Neuronal stem cell (in vitro differentiated cells): ENCODE results near the gene MRPL53.

Experiments
- DNase-seq: peaks from one replicate; pipeline ENCODE4 v3.0.0-alpha.2; 2013; ENCODE audit warnings: low spot score
- H2AFZ ChIP-seq: one replicate; pipeline ENCODE4 v1.6.1; 2013; ENCODE audit warnings: mild to moderate bottlenecking, low read length, inconsistent platforms
- H2AK5ac ChIP-seq: 2 replicates; pipeline ENCODE4 v1.6.1; 2013; ENCODE audit warnings: low read depth, mild to moderate bottlenecking, inconsistent platforms, low read length, moderate library complexity, mixed read lengths
- H2BK120ac ChIP-seq: 2 replicates; pipeline ENCODE4 v1.6.1; 2013; ENCODE audit warnings: low read depth, mild to moderate bottlenecking, inconsistent platforms, low read length, moderate library complexity, mixed read lengths
- H2BK12ac ChIP-seq: one replicate; pipeline ENCODE4 v1.6.1; 2013; ENCODE audit warnings: low read length, inconsistent platforms
- H2BK15ac ChIP-seq: 2 replicates; pipeline ENCODE4 v1.6.1; 2013; ENCODE audit warnings: mild to moderate bottlenecking, low read length, inconsistent platforms, mixed read lengths
- H2BK5ac ChIP-seq: one replicate; pipeline ENCODE4 v1.6.1; 2013; ENCODE audit warnings: inconsistent platforms, mild to moderate bottlenecking, low read length, moderate library complexity
- H3K14ac ChIP-seq: one replicate; pipeline ENCODE4 v1.6.1; 2013; ENCODE audit warnings: low read length, inconsistent platforms
- H3K18ac ChIP-seq: 2 replicates; pipeline ENCODE4 v1.6.1; 2013; ENCODE audit warnings: low read length, inconsistent platforms
- H3K23ac ChIP-seq: 2 replicates; pipeline ENCODE4 v1.6.1; 2013; ENCODE audit warnings: low read depth, mild to moderate bottlenecking, mixed read lengths, low read length, inconsistent platforms; ENCODE audit not compliant: poor library complexity
- H3K27ac ChIP-seq: replicated peaks from 3 replicates; pipeline ENCODE4 v1.5.1; 2013; ENCODE audit warnings: low read length, inconsistent platforms
- H3K27me3 ChIP-seq, 3 experiments: 2 replicates each; pipeline ENCODE4 v1.6.1; 2013; ENCODE audit warnings: low read length in 3 of 3, mild to moderate bottlenecking in 2 of 3, inconsistent platforms in 1 of 3, low read depth in 1 of 3, mixed read lengths in 1 of 3, moderate library complexity in 1 of 3; ENCODE audit not compliant: control insufficient read depth in 3 of 3, insufficient read depth in 3 of 3
- H3K36me3 ChIP-seq, 2 donors: replicated peaks in 1 of 2; 2 replicates each; pipeline ENCODE4 v1.6.1; 2013; ENCODE audit warnings: low read length in 2 of 2; ENCODE audit not compliant: control insufficient read depth in 2 of 2, insufficient read depth in 2 of 2
- H3K4ac ChIP-seq: 2 replicates; pipeline ENCODE4 v1.6.1; 2013; ENCODE audit warnings: inconsistent platforms, mild to moderate bottlenecking, low read length, moderate library complexity
- H3K4me1 ChIP-seq, 2 donors: 1 replicate in 1 of 2; 2 replicates in 1 of 2; pipeline ENCODE4 v1.6.1; 2013; ENCODE audit warnings: low read length in 2 of 2, low read depth in 1 of 2; ENCODE audit not compliant: control insufficient read depth in 2 of 2, insufficient read depth in 1 of 2
- H3K4me2 ChIP-seq: one replicate; pipeline ENCODE4 v1.6.1; 2013; ENCODE audit warnings: mild to moderate bottlenecking, low read length, inconsistent platforms; ENCODE audit not compliant: insufficient read depth, poor library complexity, severe bottlenecking
- H3K4me3 ChIP-seq, 2 donors: 2 replicates each; pipeline ENCODE4 v1.5.1; 2013; ENCODE audit warnings: low read length in 2 of 2, mild to moderate bottlenecking in 2 of 2, inconsistent platforms in 1 of 2, moderate library complexity in 1 of 2
- H3K79me1 ChIP-seq: one replicate; pipeline ENCODE4 v1.6.1; 2013; ENCODE audit warnings: low read depth, mild to moderate bottlenecking, inconsistent platforms, low read length, moderate library complexity
- H3K9ac ChIP-seq: one replicate; pipeline ENCODE4 v1.6.1; 2013; ENCODE audit warnings: mild to moderate bottlenecking, low read depth, low read length, inconsistent platforms; ENCODE audit not compliant: poor library complexity
- H3K9me3 ChIP-seq, 2 donors: replicated peaks in 1 of 2; 2 replicates each; pipeline versions ENCODE3 to v1.6.1; 2013; ENCODE audit warnings: low read length in 2 of 2, mild to moderate bottlenecking in 2 of 2, inconsistent platforms in 1 of 2, low read depth in 1 of 2, mixed read lengths in 1 of 2, moderate library complexity in 1 of 2; ENCODE audit not compliant: control insufficient read depth in 2 of 2, insufficient read depth in 1 of 2
- H4K8ac ChIP-seq: one replicate; pipeline ENCODE4 v1.6.1; 2013; ENCODE audit warnings: low read depth, mild to moderate bottlenecking, inconsistent platforms, low read length, moderate library complexity
- H4K91ac ChIP-seq: one replicate; pipeline ENCODE4 v1.6.1; 2013; ENCODE audit warnings: low read length, low read depth, mild to moderate bottlenecking, inconsistent platforms; ENCODE audit not compliant: poor library complexity
- WGBS, 2 donors: extraction: QIAGEN DNeasy Blood & Tissue Kit; methylation state at CpG; one replicate each; pipeline ENCODE4 v1.1.7; 2013; ENCODE audit warnings: missing lambda C conversion rate in 2 of 2, mixed read lengths in 1 of 2; ENCODE audit not compliant: insufficient read length in 2 of 2, insufficient replicate concordance in 1 of 2; ENCODE audit errors: extremely low coverage in 2 of 2; 5-methylcytosine and 5-hydroxymethylcytosine counted together

Gene MRPL53

GRCh38 chr2:74424139-74424992 lies 48.1 kb downstream of the MRPL53 start:
- no CpG with 5 or more reads among the region's 5 CpGs for WGBS, 2 donors
- H3K27ac ChIP-seq: no peak overlapping the region

GRCh38 chr2:74423231-74424095 lies 49.0 kb downstream of the MRPL53 start:
- WGBS, 2 donors: no CpG with 5 or more reads among the region's 9 CpGs

More at GRCh38 chr2:74424139-74424992, 48.1 kb downstream of the MRPL53 start:
- H2BK15ac ChIP-seq: peak overlapping the region; percentile 34
- no peak overlapping the region for H3K4me3 ChIP-seq
- H3K79me1 ChIP-seq: peaks cover 10% of the 10 kb centered on the region
- peak overlapping the region; percentile 96 for H3K23ac ChIP-seq
- H3K9me3 ChIP-seq: peaks cover 0 to 3% of the 10 kb centered on the region in 2 donors
- no peak overlapping the region for H3K14ac ChIP-seq
- peaks cover 0 to 7% of the 10 kb centered on the region in 2 donors for H3K4me1 ChIP-seq
- no peak overlapping the region for H3K9ac ChIP-seq
- H2BK120ac ChIP-seq: peak overlapping the region; percentile 43
- DNase-seq: no peak
- no peak overlapping the region for H3K4ac ChIP-seq
- H2AFZ ChIP-seq: no peak overlapping the region
- no peak overlapping the region for H3K4me2 ChIP-seq
- no peaks in the 10 kb centered on the region for H3K27me3 ChIP-seq
- H2BK5ac ChIP-seq: no peak overlapping the region
- peaks cover 43 to 58% of the 10 kb centered on the region in 2 donors for H3K36me3 ChIP-seq
- no peak overlapping the region for H2BK12ac ChIP-seq
- no peak overlapping the region for H4K8ac ChIP-seq
- H4K91ac ChIP-seq: no peak overlapping the region
- no peak overlapping the region for H3K18ac ChIP-seq
- H2AK5ac ChIP-seq: no peak overlapping the region

More at GRCh38 chr2:74423231-74424095, 49.0 kb downstream of the MRPL53 start:
- Histone ChIP-seq H2BK5ac (no peak overlapping the region), H2BK12ac (no peak overlapping the region), H3K4me3 (no peak overlapping the region), H3K4me2 (no peak overlapping the region), H2AFZ (no peak overlapping the region), H3K9me3 (peaks cover 0 to under 1% of the 10 kb centered on the region in 2 donors), H3K23ac (peak overlapping the region; percentile 4), H2BK15ac (no peak overlapping the region), H3K36me3 (peaks cover 38 to 49% of the 10 kb centered on the region in 2 donors), H3K4ac (no peak overlapping the region), H4K8ac (no peak overlapping the region), H3K18ac (no peak overlapping the region), H3K27ac (no peak overlapping the region), H3K14ac (no peak overlapping the region), H3K79me1 (peaks cover 10% of the 10 kb centered on the region), H3K27me3 (no peaks in the 10 kb centered on the region), H3K9ac (no peak overlapping the region), H3K4me1 (peaks cover 0 to 7% of the 10 kb centered on the region in 2 donors), H2AK5ac (no peak overlapping the region), H2BK120ac (no peak overlapping the region), H4K91ac (no peak overlapping the region)
- no peak for DNase-seq
